Panc1 (cell line): Measurements from ENCODE around the gene RIN1. TPM values are rescaled to one million over a fixed set of nuclear protein-coding genes. Genes with fewer than 3 reads are reported as not detected.

ENCODE experiments used
- ATAC-seq: fragments of 200-7000 bp; cut with Tn5 transposase; 2 replicates; pipeline ENCODE4 v1.9.1; 2020; ENCODE audit warnings: mild to moderate bottlenecking, moderate library complexity
- BruUV-seq: library from RNA; stranded (reverse); fragments of 400-500 nt; replicated peaks from 2 replicates; lab custom pipeline; 2021; lab: Mats Ljungman, UMichigan
- CTCF ChIA-PET: fragments of 300-600 bp; sonication (Branson Sonifier 250); formaldehyde crosslinking; loops from one replicate; lab custom pipeline; 2022; ENCODE audit warnings: antibody characterized with exemption; lab: Charles Lee
- POLR2A ChIA-PET: fragments of 300-600 bp; sonication (Branson Sonifier 250); formaldehyde crosslinking; loops from one replicate; lab custom pipeline; 2022; ENCODE audit warnings: antibody characterized with exemption; lab: Charles Lee
- DNase-seq: peaks from one replicate; pipeline ENCODE4 v3.0.0-alpha.2; 2010; ENCODE audit warnings: low read depth, low spot score
- H3K27ac ChIP-seq: 2 replicates; pipeline ENCODE4 v1.5.1; 2011; ENCODE audit warnings: mild to moderate bottlenecking, low read length, inconsistent platforms
- H3K27me3 ChIP-seq: fragments of 200-500 bp; sonication (Bioruptor generic); 2 replicates; pipeline ENCODE4 v1.6.0; 2014; ENCODE audit warnings: low read length, inconsistent platforms; ENCODE audit not compliant: control insufficient read depth, insufficient read depth
- H3K36me3 ChIP-seq: fragments of 200-500 bp; sonication (Bioruptor generic); 2 replicates; pipeline ENCODE4 v1.5.1; 2014; ENCODE audit warnings: inconsistent platforms, mild to moderate bottlenecking, low read length, moderate library complexity; ENCODE audit not compliant: control insufficient read depth, insufficient read depth
- H3K4me1 ChIP-seq: 2 replicates; pipeline ENCODE4 v1.5.1; 2011; ENCODE audit warnings: inconsistent platforms, mild to moderate bottlenecking, low read length, moderate library complexity; ENCODE audit not compliant: control insufficient read depth, insufficient read depth
- H3K4me3 ChIP-seq, 2 experiments: 2 replicates each; pipeline ENCODE4 v1.5.1; 2011 to 2012; ENCODE audit warnings: low read depth in 2 of 2, low read length in 2 of 2, mild to moderate bottlenecking in 2 of 2, inconsistent platforms in 1 of 2, moderate library complexity in 1 of 2
- H3K9me3 ChIP-seq: fragments of 200-500 bp; sonication (Bioruptor generic); 2 replicates; pipeline ENCODE4 v1.5.1; 2014; ENCODE audit warnings: low read depth, mild to moderate bottlenecking, inconsistent platforms, low read length, moderate library complexity; ENCODE audit not compliant: control insufficient read depth, insufficient read depth
- CTCF ChIP-seq: fragments of 450-650 bp; IDR thresholded peaks from 2 replicates; pipeline ENCODE4 v1.5.1; 2017; ENCODE audit warnings: mild to moderate bottlenecking
- POLR2AphosphoS5 ChIP-seq: IDR thresholded peaks from 2 replicates; pipeline ENCODE4 v1.6.1; 2012; ENCODE audit warnings: mild to moderate bottlenecking, low read depth, low read length, moderate library complexity
- REST ChIP-seq, 2 experiments: IDR thresholded peaks; 2 replicates each; pipeline ENCODE4 v1.6.1; 2011 to 2012; ENCODE audit warnings: low read depth in 2 of 2, control low read depth in 1 of 2, low read length in 1 of 2, mild to moderate bottlenecking in 1 of 2, moderate library complexity in 1 of 2; ENCODE audit not compliant: insufficient read depth in 1 of 2
- SIN3A ChIP-seq: IDR thresholded peaks from 2 replicates; pipeline ENCODE4 v1.6.1; 2012; ENCODE audit warnings: low read depth, mild to moderate bottlenecking, low read length, moderate library complexity, borderline replicate concordance; ENCODE audit not compliant: insufficient read depth
- TCF7L2 ChIP-seq: IDR thresholded peaks from 2 replicates; pipeline ENCODE4 v1.6.1; 2011; ENCODE audit warnings: mild to moderate bottlenecking, low read depth, low read length, inconsistent platforms
- in situ Hi-C: cut with HindIII; loops from 2 replicates; pipeline ENCODE4 v1.10.0; 2016; ENCODE audit warnings: low sequenced_read_pairs, low pct_unique_long_range_greater_than_20kb
- intact Hi-C: fragments of 100-400 bp; cut with micrococcal nuclease; formaldehyde crosslinking; loops from one replicate; pipeline ENCODE4 v1.10.0; 2022; ENCODE audit not compliant: unreplicated experiment
- total RNA-seq: library from RNA; stranded (reverse); gene quantifications from one replicate; pipeline ENCODE4 v1.2.1, GENCODE V29; 2021; ENCODE audit not compliant: unreplicated experiment

The RIN1 gene
- total RNA-seq, 1 experiment from 2014 or later = 21.7 TPM

- in situ Hi-C loops = no loop called here
- intact Hi-C loops = no loop called here
- CTCF ChIA-PET = interaction anchor here (0.6 kb wide), 1 partner anchor 39 kb away, joined by 7 read pairs; no protein-coding TSS in a partner anchor
Observed at GRCh38 chr11:66316849-66317251, 19.4 kb downstream of the RIN1 start, which contains the start of gene CD248. Gene CD248, minus strand, starts transcription at chr11:66317044. Its CDS starts 17 bp downstream, at chr11:66317027.

More at GRCh38 chr11:66316849-66317251, 19.4 kb downstream of the RIN1 start, which contains the start of gene CD248:
- POLR2A ChIA-PET = no interaction called here
- Histone ChIP-seq H3K27me3 (no peaks in the 10 kb centered on the region), H3K4me3 (no peak within 1 kb of the TSS), H3K9me3 (no peaks in the 10 kb centered on the region), H3K4me1 (peaks cover 4% of the 10 kb centered on the region; the same call in 1 of the 2 replicates), H3K36me3 (no peaks in the 10 kb centered on the region), H3K27ac (no peak within 1 kb of the TSS)
- no peak for ATAC-seq
- TF ChIP-seq POLR2AphosphoS5 = no peak
- TF ChIP-seq CTCF = no peak
- TF ChIP-seq TCF7L2 = no peak
- TF ChIP-seq REST (IDR thresholded peaks at IDR 0.05; ENCODE audit: insufficient read depth in 1 of 2, low read depth in 2 of 2, low read length in 1 of 2) = no peak
- TF ChIP-seq SIN3A = no peak
- no peak for DNase-seq
- no TSS peak for BruUV-seq
